Measurements from ENCODE around the gene IGSF21. TPM values are rescaled to one million over a fixed set of nuclear protein-coding genes. Genes with fewer than 3 reads are reported as not detected.

Gene IGSF21
- total RNA-seq, 1 donor from 2014 or later: 2.4 TPM

GRCh38 chr1:18119771-18120377 lies 12.3 kb downstream of the IGSF21 start:
- no peaks in the 10 kb centered on the region for H3K27me3 ChIP-seq
- no peak for DNase-seq (ENCODE audit: low spot score in 2 of 2)
- no peaks in the 10 kb centered on the region for H3K4me1 ChIP-seq
- TF ChIP-seq CTCF (IDR thresholded peaks at IDR 0.05): no peak
- no peak overlapping the region for H3K4me3 ChIP-seq
- intact Hi-C loops (cut with DNase I): no loop called here
- H3K36me3 ChIP-seq: no peaks in the 10 kb centered on the region
- H3K9me3 ChIP-seq: no peaks in the 10 kb centered on the region
- no peak overlapping the region for H3K27ac ChIP-seq

GRCh38 chr1:18120638-18121037 lies 13.0 kb downstream of the IGSF21 start:
- Histone ChIP-seq H3K27me3 (no peaks in the 10 kb centered on the region), H3K4me3 (no peak overlapping the region), H3K27ac (no peak overlapping the region), H3K36me3 (no peaks in the 10 kb centered on the region), H3K4me1 (no peaks in the 10 kb centered on the region), H3K9me3 (no peaks in the 10 kb centered on the region)
- intact Hi-C loops (cut with DNase I): no loop called here
- DNase-seq (ENCODE audit: low spot score in 2 of 2): no peak
- TF ChIP-seq CTCF (IDR thresholded peaks at IDR 0.05): no peak

- Histone ChIP-seq H3K36me3 (no peaks in the 10 kb centered on the region), H3K4me3 (no peak overlapping the region), H3K4me1 (no peaks in the 10 kb centered on the region), H3K27ac (no peak overlapping the region), H3K9me3 (no peaks in the 10 kb centered on the region), H3K27me3 (no peaks in the 10 kb centered on the region)
- no peak for TF ChIP-seq CTCF (IDR thresholded peaks at IDR 0.05)
- no peak for DNase-seq (ENCODE audit: low spot score in 2 of 2)
- intact Hi-C loops (cut with DNase I): no loop called here
Measured at GRCh38 chr1:18121072-18121820, 13.6 kb downstream of the IGSF21 start.

GRCh38 chr1:18123467-18123992 lies 15.9 kb downstream of the IGSF21 start:
- H3K27ac ChIP-seq: no peak overlapping the region
- no peaks in the 10 kb centered on the region for H3K27me3 ChIP-seq
- H3K4me1 ChIP-seq: no peaks in the 10 kb centered on the region
- DNase-seq (ENCODE audit: low spot score in 2 of 2): no peak
- no peaks in the 10 kb centered on the region for H3K36me3 ChIP-seq
- no peaks in the 10 kb centered on the region for H3K9me3 ChIP-seq
- intact Hi-C loops (cut with DNase I): no loop called here
- H3K4me3 ChIP-seq: no peak overlapping the region
- TF ChIP-seq CTCF (IDR thresholded peaks at IDR 0.05): no peak

- H3K27me3 ChIP-seq: no peaks in the 10 kb centered on the region
- no peak for TF ChIP-seq CTCF (IDR thresholded peaks at IDR 0.05)
- H3K4me3 ChIP-seq: no peak overlapping the region
- H3K36me3 ChIP-seq: no peaks in the 10 kb centered on the region
- H3K4me1 ChIP-seq: no peaks in the 10 kb centered on the region
- no peak overlapping the region for H3K27ac ChIP-seq
- H3K9me3 ChIP-seq: no peaks in the 10 kb centered on the region
- DNase-seq (ENCODE audit: low spot score in 2 of 2): no peak
- intact Hi-C loops (cut with DNase I): no loop called here
Measured at GRCh38 chr1:18124977-18125376, 17.4 kb downstream of the IGSF21 start.
